HG03565 (cell line): Measurements from ENCODE around the gene RNF215.
A peak's percentile ranks its signal among the peaks of the same experiment; 100 is the strongest.

Experiments used
- ATAC-seq: cut with Tn5 transposase; IDR thresholded peaks from one replicate; pipeline ENCODE4 v1.9.1; 2021; ENCODE audit warnings: mild to moderate bottlenecking, moderate library complexity; ENCODE audit not compliant: unreplicated experiment

Gene RNF215

DNA sequence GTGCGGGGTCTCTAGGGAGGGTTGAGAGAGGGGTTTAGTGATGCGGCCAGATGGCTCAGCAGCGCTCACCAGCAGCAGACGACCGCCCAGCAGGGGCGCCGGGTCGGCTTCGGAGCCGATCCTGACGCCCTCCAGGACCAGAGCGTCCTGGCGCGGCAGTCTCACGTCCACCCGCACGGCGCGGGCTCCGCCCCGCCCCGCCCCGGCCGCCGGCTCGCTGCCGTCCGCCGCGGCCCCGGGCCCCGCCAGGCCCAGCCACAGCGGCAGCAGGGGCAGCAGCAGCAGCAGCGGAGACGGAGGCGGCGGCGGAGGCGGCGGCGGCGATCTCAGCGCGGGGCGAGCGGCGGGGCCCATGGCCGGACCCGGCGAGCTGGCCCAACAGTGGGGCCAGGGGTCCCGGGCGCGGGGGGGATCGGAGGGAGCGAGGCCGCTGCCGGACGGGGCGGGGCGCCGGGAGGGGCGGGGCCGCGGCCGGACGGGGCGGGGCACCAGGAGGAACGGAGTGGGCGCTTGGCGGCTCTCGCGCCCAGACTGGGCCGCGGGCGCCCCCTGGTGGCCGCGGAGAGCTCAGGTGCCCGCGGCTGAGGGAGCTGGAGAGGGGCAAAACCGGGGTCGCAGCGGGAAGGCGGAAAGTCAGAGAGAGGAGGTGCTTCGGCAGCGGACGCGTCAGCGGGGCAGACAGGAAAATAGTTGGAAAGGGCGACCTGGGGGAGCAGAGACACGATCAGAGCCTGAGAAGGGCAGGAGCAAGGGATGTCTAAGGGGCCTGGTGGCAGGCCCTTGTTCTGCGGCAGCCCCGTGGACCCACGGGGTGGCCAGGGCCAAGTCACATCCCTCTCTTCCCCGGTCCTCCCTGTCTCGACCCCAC, at the start of gene RNF215:
RNF215 (minus strand) TSS at position 452 of the 868 bp plus-strand sequence; CDS start at position 354, 98 bp downstream.
- peak; percentile 52 for ATAC-seq

DNA sequence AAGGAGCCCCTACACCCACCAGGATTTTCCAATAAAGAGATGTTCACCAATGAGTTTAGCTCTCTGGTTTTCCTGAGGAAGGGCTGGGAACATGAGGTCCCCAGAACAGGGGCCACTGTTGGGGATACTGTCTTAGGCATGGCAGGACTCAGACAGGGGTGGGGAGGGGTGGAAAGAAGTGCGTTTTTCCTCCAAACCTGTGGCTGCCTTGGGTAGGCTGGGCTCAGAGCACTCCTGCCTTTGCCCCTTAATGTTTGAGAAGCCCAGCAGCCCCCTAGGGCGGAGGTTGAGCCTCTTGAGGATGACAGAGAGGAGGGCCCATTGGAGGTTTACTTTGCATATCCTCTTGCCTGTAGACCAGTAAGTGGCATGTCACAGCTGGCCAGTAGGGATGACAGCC, 49.0 kb upstream of the RNF215 start:
- ATAC-seq: no peak

DNA sequence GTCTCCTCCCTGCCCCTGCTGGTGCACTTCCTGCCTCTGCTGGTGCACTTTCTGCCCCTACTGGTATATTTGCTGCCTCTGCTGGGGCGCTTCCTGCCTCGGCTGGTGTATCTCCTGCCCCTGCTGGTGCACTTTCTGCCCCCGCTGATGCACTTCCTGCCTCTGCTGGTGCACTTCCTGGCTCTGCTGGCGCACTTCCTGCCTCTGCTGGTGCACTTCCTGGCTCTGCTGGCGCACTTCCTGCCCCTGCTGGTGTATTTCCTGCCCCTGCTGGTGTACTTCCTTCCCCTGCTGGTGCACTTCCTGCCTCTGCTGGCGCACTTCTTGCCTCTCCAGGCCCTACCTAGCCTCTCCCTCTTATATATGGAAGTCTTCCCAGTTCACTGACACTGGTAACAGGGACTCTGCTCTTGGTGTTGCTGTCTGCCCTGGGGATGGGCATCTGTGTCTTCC, 48.5 kb upstream of the RNF215 start:
- no peak for ATAC-seq

DNA sequence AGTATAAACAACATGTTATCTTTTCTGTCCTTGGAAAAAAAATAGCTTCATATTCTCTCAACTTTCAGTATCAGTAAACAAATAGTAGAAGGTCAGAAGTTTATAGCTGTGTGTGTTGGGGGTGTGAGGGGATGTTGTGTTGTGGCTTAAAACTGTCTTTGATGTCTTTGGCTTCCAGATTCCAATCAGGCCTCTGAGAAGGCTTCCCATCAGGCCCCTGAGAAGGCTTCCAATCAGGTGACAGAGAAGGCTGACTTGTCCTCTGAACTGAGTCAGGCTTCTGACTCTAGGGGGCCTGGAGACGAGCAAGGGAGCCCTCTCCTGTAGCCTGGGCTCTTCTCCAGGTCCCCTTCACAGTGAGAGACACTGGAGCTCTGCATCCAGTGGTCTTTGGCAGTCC, 47.6 kb upstream of the RNF215 start:
- ATAC-seq: no peak

DNA sequence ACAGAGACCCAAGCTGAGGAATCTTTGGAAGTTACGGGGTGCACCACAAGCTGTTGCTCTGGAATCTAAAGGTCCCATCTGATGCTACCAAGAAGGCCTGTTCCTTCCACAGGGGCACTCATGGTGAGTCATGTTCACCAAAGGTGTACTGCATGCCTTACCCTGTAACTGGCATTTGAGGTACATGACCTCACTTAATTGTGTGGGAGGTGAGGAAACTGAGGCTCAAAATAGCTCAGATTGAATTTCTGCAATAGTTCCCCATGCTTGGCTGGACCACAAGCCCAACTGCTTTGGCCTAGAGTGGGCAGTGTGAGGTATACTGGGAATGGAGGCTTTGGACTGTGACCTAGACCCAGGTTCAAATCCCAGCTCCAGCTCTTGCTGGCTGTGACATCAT, 46.6 kb upstream of the RNF215 start:
- no peak for ATAC-seq

DNA sequence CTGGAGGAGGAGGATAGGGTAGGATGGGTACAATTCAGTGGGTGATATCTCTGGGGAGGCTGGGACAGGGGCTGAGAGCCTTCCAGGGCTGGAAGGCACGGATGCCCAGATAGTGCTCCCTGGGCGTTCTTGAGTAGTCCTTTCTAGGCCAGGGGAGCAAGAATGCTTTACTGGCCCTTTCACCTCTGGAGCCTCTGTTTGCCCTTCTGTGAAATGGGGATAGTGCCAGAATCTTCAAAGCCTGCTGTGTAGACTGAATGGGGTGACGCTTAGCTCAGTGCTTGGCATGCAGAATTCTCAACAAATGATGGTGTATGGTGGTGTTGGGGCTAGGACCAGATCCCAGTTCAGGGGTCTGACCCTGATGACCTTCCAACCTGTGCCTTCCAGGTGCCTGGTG, 46.0 kb upstream of the RNF215 start:
- ATAC-seq: no peak

DNA sequence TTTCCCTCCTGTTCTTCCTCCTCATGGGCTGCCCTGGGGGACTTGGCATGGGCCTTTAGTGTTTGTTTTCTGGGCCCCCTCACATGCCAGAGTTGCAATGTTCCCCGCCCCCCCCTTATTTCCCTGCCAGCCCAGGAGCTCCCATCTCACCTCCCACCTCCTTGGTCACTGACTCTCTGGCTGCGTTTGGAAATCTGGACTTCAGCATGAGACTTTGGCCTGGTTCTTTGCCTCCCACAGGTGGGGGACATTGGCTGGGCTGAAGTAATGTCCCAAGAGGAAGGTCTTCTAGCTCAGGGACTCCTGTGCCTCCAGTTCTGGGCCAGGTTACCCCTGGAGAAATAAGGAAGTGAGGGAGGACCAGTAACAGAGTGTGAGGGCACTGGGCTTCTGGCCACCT, 45.3 kb upstream of the RNF215 start:
- ATAC-seq: no peak

DNA sequence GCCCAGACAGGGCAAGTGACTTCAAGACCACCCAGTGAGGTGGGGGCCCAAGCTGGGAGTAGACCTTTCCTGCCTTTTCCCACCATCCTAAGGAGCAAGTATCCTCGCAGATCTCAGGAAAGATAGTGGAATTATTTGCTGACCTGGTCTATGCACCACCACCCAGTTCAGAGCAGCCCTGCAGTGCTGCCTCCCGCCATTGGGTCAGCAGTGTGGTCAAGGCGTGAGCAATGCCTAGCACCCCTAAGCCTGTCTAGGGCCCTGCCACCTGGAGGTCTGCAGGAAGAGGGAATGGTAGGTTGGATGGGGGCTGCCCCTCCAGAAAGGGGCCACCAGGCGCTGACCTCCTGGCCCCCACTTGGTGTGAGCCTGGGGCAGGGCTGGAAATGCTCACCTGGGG, 44.9 kb upstream of the RNF215 start:
- ATAC-seq: no peak

DNA sequence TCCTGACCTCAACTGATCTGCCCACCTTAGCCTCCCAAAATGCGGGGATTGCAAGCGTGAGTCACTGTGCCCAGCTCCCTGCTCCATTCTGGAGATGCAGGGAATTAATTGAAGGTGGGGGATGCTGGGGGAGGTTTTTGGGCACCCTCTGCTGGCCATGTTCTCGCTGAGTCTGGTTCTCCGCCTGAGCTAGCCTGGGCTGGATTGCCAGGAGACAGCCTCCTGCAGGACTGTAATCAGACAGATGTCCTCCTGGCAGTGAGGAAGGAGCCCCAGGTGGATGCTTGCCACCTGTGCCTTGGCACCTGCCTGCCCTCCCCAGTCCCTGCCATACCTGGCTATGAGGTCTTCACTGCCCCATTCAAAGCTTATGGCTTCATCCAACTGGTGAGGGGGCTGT, 43.7 kb upstream of the RNF215 start:
- no peak for ATAC-seq

DNA sequence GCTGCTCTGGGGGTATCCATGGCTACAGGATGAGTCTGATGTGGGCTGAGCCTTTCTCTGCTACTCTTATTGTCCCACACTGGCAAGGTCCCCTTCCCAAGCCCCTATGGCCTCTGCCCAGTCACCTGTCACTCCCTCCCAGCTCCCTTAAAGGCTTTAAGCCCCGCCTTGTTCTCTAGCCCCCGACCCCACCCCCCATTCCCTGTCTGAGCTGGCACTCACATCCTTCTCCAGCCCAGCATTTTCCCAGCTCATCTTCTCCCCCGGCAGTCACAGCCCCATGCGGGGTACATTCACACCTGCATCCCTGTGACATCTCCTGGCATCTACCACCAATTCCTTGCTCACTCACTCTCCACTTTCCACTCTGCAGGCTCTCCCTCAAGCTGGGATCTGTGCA, 42.7 kb upstream of the RNF215 start:
- ATAC-seq: no peak

DNA sequence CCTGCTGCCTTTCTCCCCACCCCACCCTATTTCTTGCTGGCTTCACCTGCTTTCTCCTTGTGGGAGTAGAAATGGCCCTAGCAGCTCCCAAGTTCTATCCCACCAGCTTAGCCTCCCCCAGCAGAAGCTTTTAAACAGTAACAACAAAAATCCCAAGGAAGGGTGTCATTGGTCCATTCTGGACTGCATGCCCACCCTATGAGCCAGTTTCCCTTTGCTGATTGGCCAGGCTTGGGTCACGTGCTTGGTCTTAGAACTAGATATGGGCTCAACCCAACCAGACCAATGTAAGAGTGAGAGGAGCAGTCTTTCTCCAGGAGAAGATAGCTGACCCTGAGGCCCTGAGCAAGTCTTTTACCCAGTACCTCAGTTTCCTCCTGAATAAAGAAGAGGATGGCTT, 40.7 kb upstream of the RNF215 start:
- no peak for ATAC-seq

DNA sequence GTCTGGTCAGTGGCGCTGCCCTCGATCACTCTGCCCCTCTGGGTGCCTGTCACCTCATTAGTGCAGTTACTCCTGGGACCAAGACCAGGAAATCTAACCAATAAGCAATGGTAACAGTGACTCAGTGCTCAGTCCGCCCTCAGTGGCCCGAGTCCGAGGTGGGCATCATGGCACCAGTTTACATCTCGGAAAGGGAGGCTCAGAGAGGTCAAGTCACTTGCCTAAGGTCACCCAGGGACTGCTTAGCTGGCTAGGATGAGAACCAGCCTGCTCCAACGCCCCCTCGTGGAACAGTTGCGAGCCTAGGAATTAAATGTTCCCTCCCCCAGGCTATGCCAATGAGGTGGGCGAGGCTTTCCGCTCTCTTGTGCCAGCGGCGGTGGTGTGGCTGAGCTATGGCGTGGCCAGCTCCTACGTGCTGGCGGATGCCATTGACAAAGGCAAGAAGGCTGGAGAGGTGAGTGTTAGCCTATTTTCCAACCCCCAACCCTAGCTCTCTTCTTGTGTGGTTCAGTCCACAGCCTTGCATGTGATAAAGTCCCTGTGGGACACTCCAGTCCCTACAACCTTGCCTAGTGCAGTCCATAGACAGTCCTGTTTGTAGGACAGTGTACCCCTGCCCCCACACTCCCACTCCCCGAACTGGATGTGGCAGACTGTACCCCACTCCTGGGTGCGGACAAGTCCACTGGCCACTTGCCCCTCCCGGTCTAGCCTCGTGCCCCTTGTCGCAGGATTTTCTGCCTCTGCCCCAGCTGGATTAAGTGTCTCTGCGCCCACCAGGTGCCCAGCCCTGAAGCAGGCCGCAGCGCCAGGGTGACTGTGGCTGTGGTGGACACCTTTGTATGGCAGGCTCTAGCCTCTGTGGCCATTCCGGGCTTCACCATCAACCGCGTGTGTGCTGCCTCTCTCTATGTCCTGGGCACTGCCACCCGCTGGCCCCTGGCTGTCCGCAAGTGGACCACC, 39.5 kb upstream of the RNF215 start:
- no peak for ATAC-seq

DNA sequence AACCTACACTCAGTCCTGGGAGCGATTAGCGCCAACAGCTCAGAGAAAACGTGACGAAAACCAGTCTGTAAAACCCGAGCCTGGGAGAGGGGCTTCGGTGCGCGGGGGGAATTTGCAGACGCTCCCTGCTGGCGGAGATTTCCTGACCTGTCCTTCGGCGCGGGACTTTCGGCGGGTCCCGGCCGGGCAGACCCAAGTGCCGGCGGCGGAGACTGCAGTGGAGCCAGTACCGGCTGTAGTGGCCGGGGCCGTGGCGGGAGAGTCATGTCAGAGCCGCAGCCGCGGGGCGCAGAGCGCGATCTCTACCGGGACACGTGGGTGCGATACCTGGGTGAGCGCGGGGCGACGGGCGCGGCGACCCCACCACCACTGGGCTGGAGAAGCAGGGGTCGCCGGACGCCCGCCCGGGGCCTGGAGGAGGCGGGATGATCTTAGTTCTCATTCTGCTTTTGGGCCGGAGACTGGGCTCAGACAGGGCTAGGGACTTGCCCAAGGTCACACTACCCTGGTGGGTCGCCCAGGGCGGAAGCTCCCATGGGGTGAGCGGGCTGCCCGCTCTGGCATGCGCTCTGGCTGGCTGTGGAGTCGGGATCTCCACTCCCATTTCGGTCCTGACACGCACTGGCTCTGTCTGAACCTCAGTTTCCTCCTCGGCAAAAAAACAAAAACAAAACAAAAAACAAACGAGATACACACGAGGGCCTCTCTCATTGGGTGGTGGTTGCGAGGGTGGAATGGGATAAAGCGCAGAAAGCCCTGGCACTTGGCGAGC, 38.6 kb upstream of the RNF215 start, which contains the start of gene MTFP1:
MTFP1 (plus strand) TSS at position 153 of the 772 bp plus-strand sequence; CDS start at position 265, 112 bp downstream.
- ATAC-seq: no peak

DNA sequence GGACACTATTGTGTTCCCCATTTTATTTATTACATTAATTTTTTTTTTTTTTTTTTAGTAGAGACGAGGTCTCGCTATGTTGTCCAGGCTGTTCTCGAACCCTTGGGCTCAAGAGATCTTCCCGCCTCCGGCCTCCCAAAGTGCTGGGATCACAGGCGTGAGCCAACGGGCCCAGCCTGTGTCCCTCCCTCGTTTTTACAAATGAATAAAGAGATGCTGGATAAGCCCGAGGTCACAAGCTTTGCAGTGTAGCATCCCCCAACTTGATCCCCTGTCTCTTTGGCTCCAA, 38.1 kb upstream of the RNF215 start:
- no peak for ATAC-seq

DNA sequence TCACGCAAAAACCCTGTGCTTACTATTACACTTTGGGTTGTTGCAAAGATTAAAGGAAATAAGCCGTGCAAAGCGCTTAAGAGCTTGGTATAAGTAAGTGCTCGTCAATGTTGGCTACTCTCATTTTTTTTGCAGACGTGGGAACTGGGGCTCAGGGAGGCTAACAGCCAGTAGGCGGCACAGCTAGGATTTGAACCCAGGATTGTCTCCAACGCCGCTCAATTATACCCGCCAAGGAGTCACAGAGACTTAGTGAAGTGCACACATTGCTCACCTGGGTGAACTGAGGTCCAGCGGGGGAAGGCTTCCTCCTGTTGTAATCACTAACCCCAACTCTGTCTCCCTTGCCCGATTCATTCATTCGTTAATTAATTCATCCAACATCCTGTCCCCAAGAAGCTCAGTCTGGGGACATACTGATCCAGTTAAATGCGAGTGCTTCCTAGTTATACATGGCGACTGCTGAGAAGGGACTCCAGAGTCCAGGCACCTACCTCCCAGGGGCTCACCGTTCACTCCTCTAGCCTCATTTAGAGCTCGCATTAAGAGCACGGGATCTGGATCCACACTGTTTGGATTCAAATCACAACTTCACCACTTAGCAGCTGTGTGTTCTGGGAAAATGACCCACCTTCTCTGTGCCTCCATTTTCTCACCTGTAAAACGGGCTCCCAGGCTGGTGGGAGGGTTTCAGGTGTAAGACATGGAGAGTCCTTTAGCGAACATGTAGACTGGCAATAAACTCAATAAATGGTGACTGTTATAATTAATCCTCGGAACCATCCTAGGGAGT, 37.5 kb upstream of the RNF215 start:
- no peak for ATAC-seq

DNA sequence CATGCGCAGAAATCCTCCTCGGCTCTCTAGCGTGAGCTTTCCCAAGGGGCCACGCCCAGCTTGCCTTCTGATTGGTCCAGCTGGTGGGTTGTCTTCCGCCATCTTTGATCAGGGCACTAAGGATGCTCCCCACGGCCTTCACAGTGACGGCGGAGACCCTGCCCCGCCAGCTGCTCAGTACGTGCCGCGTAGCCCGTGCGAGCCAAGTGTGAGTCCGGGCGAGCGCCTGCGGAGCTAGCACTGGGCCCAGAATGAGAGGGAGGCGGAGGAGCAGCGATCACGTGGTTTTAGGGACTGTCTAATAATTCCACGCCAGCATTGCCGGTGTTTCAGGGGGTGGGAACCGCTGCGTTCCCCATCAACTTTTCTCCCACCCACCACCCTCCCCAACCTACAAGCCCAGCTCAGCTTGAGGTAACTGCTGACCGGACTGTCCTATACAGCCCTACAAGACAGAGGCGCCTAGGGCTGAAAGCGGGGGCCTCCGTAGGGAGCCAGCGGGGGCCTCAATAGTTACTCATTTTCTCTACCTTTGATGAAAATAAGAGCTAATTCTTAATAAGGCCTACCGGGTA, 36.8 kb upstream of the RNF215 start:
- peak; percentile 79 for ATAC-seq

DNA sequence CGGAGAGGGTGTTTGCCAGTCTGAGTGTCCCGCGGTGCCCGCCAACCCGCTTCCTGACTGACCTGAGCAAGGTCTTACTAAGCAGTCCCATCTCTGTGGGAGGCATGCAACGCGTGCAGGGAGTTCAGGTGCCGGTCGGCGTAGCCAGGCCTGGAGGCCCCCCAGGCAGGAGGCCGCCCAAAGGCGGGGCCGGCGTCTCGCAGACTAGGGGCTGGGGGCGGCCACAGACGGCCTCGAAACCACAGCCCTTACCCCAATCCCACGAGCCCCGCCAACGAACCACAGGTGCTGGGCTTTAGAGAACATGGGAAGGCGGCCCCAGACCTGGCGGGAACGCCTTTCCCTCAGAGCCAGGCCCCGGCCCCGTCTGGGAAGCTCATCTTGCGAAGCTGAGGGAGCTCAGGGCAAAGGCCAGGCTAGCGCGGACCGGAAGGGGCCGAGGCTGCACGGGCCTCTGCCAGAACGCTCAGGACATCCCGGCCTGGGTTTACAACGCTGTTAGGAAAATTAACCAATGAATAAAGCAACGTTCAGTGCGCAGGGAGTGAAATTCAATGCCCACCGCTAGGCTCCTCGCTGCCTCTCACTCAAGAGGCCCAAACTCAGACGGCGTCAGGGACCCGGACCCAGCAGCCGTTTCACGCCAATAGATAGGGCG, 36.2 kb upstream of the RNF215 start:
- peak; percentile 21 for ATAC-seq

DNA sequence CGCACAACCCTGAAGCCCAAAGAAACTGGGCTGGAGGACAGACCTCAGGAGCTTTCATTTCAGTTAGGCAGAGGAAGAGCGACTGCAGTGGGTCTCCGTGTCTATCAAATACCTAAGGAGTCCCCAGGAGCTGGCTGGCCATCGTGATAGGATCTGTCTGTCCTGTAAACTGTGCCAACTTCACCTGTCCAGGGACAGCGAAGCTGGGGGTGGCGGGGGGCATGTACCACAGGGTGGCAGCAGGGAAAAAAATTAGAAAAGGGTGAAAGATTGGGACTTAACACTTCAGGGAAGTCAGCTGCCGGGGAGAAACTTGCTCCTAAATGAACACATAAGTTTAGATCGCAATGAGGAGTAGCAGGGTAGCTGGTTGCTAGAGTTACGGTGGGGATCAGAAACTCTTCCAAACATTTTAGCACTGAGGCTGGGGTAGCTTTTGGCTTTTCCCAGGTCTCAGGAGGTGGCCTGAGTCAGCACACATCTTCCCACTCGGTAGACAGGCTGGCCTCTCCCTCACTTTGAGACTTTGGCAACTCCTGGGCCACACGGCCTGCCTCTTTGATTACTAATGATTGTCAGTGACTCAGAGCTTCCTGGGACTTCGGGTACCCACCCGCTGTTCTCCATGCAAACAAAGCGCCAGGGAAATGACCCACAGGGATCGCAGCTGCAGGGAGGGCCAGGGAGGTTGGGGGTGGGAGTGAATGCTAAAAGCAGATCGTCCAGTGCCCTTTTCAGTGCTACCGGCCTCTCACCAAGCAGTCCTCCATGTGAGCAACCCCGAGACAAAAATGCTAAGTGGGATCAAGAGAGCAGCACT, 35.5 kb upstream of the RNF215 start:
- ATAC-seq: no peak
